HEK293 (cell line): Measurements from ENCODE around the gene THAP12.

Source experiments
- EGR2 ChIP-seq: fragments of 450-650 bp; formaldehyde crosslinking; IDR thresholded peaks from 2 replicates; pipeline ENCODE4 v1.5.1; 2016; ENCODE audit warnings: low read depth, missing biosample characterization, missing genetic modification characterization
- REPIN1 ChIP-seq: fragments of 450-650 bp; formaldehyde crosslinking; IDR thresholded peaks from 2 replicates; pipeline ENCODE4 v1.5.1; 2017; ENCODE audit warnings: missing biosample characterization, missing genetic modification characterization, low read depth
- YY1 ChIP-seq: fragments of 450-650 bp; formaldehyde crosslinking; IDR thresholded peaks from 2 replicates; pipeline ENCODE4 v1.5.1; 2018; ENCODE audit warnings: missing biosample characterization, missing genetic modification characterization
- ZBTB1 ChIP-seq: fragments of 450-650 bp; formaldehyde crosslinking; IDR thresholded peaks from 2 replicates; pipeline ENCODE4 v1.5.1; 2016; ENCODE audit warnings: missing biosample characterization, missing genetic modification characterization
- ZBTB7A ChIP-seq: fragments of 450-650 bp; formaldehyde crosslinking; IDR thresholded peaks from 2 replicates; pipeline ENCODE4 v1.5.1; 2016; ENCODE audit warnings: low read depth, missing biosample characterization, missing genetic modification characterization
- ZFP3 ChIP-seq: fragments of 450-650 bp; formaldehyde crosslinking; IDR thresholded peaks from 2 replicates; pipeline ENCODE4 v1.5.1; 2016; ENCODE audit warnings: low read depth, missing biosample characterization, missing genetic modification characterization
- ZFP37 ChIP-seq: fragments of 450-650 bp; formaldehyde crosslinking; IDR thresholded peaks from 2 replicates; pipeline ENCODE4 v1.5.1; 2016; ENCODE audit warnings: missing biosample characterization, missing genetic modification characterization
- ZNF184 ChIP-seq: fragments of 450-650 bp; IDR thresholded peaks from 2 replicates; pipeline ENCODE4 v1.5.1; 2018; ENCODE audit warnings: missing biosample characterization, mild to moderate bottlenecking, missing genetic modification characterization
- TF ChIP-seq, protein P1 (sequence below): fragments of 450-650 bp; formaldehyde crosslinking; IDR thresholded peaks from 2 replicates; pipeline ENCODE4 v1.5.1; 2016; ENCODE audit warnings: missing biosample characterization, missing genetic modification characterization
- TF ChIP-seq, protein P2 (sequence below): fragments of 450-650 bp; formaldehyde crosslinking; IDR thresholded peaks from 2 replicates; pipeline ENCODE4 v1.5.1; 2016; ENCODE audit warnings: missing biosample characterization, missing genetic modification characterization
- TF ChIP-seq, protein P3 (sequence below): fragments of 450-650 bp; formaldehyde crosslinking; IDR thresholded peaks from 2 replicates; pipeline ENCODE4 v1.5.1; 2017; ENCODE audit warnings: missing biosample characterization, missing genetic modification characterization

DNA sequence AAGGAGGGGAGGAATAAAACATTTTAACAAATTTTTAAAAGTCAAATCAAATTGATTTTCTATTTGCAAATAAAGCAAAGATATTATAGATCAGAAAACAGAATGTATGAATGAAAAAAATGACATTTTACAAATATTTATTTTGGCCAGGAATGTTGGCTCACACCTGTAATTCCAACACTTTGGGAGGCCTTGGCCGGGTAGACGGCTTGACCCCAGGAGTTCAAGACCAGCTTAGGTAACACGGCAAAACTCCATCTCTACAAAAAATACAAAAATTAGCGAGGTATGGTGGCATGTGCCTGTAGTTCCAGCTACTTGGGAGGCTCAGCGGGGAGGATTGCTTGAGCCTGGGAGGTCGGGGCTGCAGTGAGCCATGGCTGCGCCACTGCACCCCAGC is 18.2 kb downstream of the THAP12 start:
- TF ChIP-seq, protein P1, sequence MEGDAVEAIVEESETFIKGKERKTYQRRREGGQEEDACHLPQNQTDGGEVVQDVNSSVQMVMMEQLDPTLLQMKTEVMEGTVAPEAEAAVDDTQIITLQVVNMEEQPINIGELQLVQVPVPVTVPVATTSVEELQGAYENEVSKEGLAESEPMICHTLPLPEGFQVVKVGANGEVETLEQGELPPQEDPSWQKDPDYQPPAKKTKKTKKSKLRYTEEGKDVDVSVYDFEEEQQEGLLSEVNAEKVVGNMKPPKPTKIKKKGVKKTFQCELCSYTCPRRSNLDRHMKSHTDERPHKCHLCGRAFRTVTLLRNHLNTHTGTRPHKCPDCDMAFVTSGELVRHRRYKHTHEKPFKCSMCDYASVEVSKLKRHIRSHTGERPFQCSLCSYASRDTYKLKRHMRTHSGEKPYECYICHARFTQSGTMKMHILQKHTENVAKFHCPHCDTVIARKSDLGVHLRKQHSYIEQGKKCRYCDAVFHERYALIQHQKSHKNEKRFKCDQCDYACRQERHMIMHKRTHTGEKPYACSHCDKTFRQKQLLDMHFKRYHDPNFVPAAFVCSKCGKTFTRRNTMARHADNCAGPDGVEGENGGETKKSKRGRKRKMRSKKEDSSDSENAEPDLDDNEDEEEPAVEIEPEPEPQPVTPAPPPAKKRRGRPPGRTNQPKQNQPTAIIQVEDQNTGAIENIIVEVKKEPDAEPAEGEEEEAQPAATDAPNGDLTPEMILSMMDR, result no peak
- TF ChIP-seq, protein P2, sequence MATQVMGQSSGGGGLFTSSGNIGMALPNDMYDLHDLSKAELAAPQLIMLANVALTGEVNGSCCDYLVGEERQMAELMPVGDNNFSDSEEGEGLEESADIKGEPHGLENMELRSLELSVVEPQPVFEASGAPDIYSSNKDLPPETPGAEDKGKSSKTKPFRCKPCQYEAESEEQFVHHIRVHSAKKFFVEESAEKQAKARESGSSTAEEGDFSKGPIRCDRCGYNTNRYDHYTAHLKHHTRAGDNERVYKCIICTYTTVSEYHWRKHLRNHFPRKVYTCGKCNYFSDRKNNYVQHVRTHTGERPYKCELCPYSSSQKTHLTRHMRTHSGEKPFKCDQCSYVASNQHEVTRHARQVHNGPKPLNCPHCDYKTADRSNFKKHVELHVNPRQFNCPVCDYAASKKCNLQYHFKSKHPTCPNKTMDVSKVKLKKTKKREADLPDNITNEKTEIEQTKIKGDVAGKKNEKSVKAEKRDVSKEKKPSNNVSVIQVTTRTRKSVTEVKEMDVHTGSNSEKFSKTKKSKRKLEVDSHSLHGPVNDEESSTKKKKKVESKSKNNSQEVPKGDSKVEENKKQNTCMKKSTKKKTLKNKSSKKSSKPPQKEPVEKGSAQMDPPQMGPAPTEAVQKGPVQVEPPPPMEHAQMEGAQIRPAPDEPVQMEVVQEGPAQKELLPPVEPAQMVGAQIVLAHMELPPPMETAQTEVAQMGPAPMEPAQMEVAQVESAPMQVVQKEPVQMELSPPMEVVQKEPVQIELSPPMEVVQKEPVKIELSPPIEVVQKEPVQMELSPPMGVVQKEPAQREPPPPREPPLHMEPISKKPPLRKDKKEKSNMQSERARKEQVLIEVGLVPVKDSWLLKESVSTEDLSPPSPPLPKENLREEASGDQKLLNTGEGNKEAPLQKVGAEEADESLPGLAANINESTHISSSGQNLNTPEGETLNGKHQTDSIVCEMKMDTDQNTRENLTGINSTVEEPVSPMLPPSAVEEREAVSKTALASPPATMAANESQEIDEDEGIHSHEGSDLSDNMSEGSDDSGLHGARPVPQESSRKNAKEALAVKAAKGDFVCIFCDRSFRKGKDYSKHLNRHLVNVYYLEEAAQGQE (tag by site-specific recombination), result no peak
- TF ChIP-seq, protein P3, sequence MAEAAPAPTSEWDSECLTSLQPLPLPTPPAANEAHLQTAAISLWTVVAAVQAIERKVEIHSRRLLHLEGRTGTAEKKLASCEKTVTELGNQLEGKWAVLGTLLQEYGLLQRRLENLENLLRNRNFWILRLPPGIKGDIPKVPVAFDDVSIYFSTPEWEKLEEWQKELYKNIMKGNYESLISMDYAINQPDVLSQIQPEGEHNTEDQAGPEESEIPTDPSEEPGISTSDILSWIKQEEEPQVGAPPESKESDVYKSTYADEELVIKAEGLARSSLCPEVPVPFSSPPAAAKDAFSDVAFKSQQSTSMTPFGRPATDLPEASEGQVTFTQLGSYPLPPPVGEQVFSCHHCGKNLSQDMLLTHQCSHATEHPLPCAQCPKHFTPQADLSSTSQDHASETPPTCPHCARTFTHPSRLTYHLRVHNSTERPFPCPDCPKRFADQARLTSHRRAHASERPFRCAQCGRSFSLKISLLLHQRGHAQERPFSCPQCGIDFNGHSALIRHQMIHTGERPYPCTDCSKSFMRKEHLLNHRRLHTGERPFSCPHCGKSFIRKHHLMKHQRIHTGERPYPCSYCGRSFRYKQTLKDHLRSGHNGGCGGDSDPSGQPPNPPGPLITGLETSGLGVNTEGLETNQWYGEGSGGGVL (tag by site-specific recombination), result no peak
- TF ChIP-seq ZNF184 (tag by site-specific recombination) (no peak), ZFP37 (tag by site-specific recombination) (no peak), YY1 (tag by site-specific recombination) (no peak), ZBTB1 (no peak), REPIN1 (tag by site-specific recombination) (no peak), ZBTB7A (tag by site-specific recombination) (no peak), EGR2 (no peak), ZFP3 (tag by site-specific recombination) (no peak)
